Measurements from ENCODE around the gene ALX3.

ALX3 gene

GRCh38 chr1:110114784-110115183 is 44.3 kb upstream of the ALX3 start:
- peaks cover 5% of the 10 kb centered on the region; the same call in 1 of the 2 replicates for H3K27me3 ChIP-seq (ENCODE audit: insufficient read depth, low read length)
- no peaks in the 10 kb centered on the region for H3K36me3 ChIP-seq (ENCODE audit: insufficient read depth, low read length)
- TF ChIP-seq CTCF (IDR thresholded peaks at IDR 0.05; ENCODE audit: low read length) (no peak), EZH2 (IDR thresholded peaks at IDR 0.05; ENCODE audit: borderline replicate concordance, low read length) (no peak)
- no peaks in the 10 kb centered on the region for H3K9me2 ChIP-seq (ENCODE audit: low read depth, low read length)
- H3K4me3 ChIP-seq (ENCODE audit: low read depth, low read length, poor library complexity, severe bottlenecking): no peak overlapping the region
- no peak overlapping the region for H3K27ac ChIP-seq (ENCODE audit: low read depth, low read length, poor library complexity, severe bottlenecking)
- H3K4me2 ChIP-seq (ENCODE audit: low read length): no peak overlapping the region
- no peaks in the 10 kb centered on the region for H3K9me3 ChIP-seq (ENCODE audit: low read length)
- H3K79me2 ChIP-seq (ENCODE audit: insufficient read depth, low read length): no peaks in the 10 kb centered on the region
- H3K9ac ChIP-seq (ENCODE audit: low read length): no peak overlapping the region
- H2AFZ ChIP-seq (ENCODE audit: low read length): no peak overlapping the region
- no peaks in the 10 kb centered on the region for H3F3A ChIP-seq (ENCODE audit: insufficient read depth, low read length)
- no peaks in the 10 kb centered on the region for H4K20me1 ChIP-seq (ENCODE audit: insufficient read depth, low read length)
- H3K4me1 ChIP-seq (ENCODE audit: insufficient read depth, low read length, severe bottlenecking): no peaks in the 10 kb centered on the region

GRCh38 chr1:110114173-110114572 is 43.7 kb upstream of the ALX3 start:
- no peak for TF ChIP-seq CTCF (IDR thresholded peaks at IDR 0.05; ENCODE audit: low read length)

GRCh38 chr1:110113551-110113950 is 43.1 kb upstream of the ALX3 start:
- no peak overlapping the region for H3K27ac ChIP-seq (ENCODE audit: low read depth, low read length, poor library complexity, severe bottlenecking)
- H4K20me1 ChIP-seq (ENCODE audit: insufficient read depth, low read length): no peaks in the 10 kb centered on the region
- no peak for TF ChIP-seq CTCF (IDR thresholded peaks at IDR 0.05; ENCODE audit: low read length)
- no peak for TF ChIP-seq EZH2 (IDR thresholded peaks at IDR 0.05; ENCODE audit: borderline replicate concordance, low read length)
- H3K9me2 ChIP-seq (ENCODE audit: low read depth, low read length): no peaks in the 10 kb centered on the region
- no peak overlapping the region for H2AFZ ChIP-seq (ENCODE audit: low read length)
- peaks cover 5% of the 10 kb centered on the region; the same call in 1 of the 2 replicates for H3K27me3 ChIP-seq (ENCODE audit: insufficient read depth, low read length)
- H3K4me3 ChIP-seq (ENCODE audit: low read depth, low read length, poor library complexity, severe bottlenecking): no peak overlapping the region
- no peak overlapping the region for H3K9ac ChIP-seq (ENCODE audit: low read length)
- H3K4me1 ChIP-seq (ENCODE audit: insufficient read depth, low read length, severe bottlenecking): no peaks in the 10 kb centered on the region
- no peaks in the 10 kb centered on the region for H3K9me3 ChIP-seq (ENCODE audit: low read length)
- no peak overlapping the region for H3K4me2 ChIP-seq (ENCODE audit: low read length)
- H3K79me2 ChIP-seq (ENCODE audit: insufficient read depth, low read length): no peaks in the 10 kb centered on the region
- H3F3A ChIP-seq (ENCODE audit: insufficient read depth, low read length): no peaks in the 10 kb centered on the region
- H3K36me3 ChIP-seq (ENCODE audit: insufficient read depth, low read length): no peaks in the 10 kb centered on the region

More at GRCh38 chr1:110114173-110114572, 43.7 kb upstream of the ALX3 start:
- H3K36me3 ChIP-seq (ENCODE audit: insufficient read depth, low read length): no peaks in the 10 kb centered on the region
- H3K9me2 ChIP-seq (ENCODE audit: low read depth, low read length): no peaks in the 10 kb centered on the region
- H3F3A ChIP-seq (ENCODE audit: insufficient read depth, low read length): no peaks in the 10 kb centered on the region
- H3K27me3 ChIP-seq (ENCODE audit: insufficient read depth, low read length): peaks cover 5% of the 10 kb centered on the region; the same call in 1 of the 2 replicates
- no peak overlapping the region for H3K27ac ChIP-seq (ENCODE audit: low read depth, low read length, poor library complexity, severe bottlenecking)
- H3K4me1 ChIP-seq (ENCODE audit: insufficient read depth, low read length, severe bottlenecking): no peaks in the 10 kb centered on the region
- H3K4me3 ChIP-seq (ENCODE audit: low read depth, low read length, poor library complexity, severe bottlenecking): no peak overlapping the region
- no peaks in the 10 kb centered on the region for H4K20me1 ChIP-seq (ENCODE audit: insufficient read depth, low read length)
- no peak overlapping the region for H2AFZ ChIP-seq (ENCODE audit: low read length)
- H3K79me2 ChIP-seq (ENCODE audit: insufficient read depth, low read length): no peaks in the 10 kb centered on the region
- no peak overlapping the region for H3K4me2 ChIP-seq (ENCODE audit: low read length)
- no peaks in the 10 kb centered on the region for H3K9me3 ChIP-seq (ENCODE audit: low read length)
- H3K9ac ChIP-seq (ENCODE audit: low read length): no peak overlapping the region

Measured in OCI-LY1 (cell line).